ENCODE measurements around the gene TMEM42. TPM values are rescaled to one million over a fixed set of nuclear protein-coding genes. Genes with fewer than 3 reads are reported as not detected.
"Not testable (repeated sequence)": the region's sequence is repeated elsewhere in the genome, so short reads cannot be mapped to it uniquely, and the experiment has no call there.

TMEM42 gene
- total and polyA plus RNA-seq, 4 donors = 7.9 to 19.1 (median 12.4) TPM

DNA sequence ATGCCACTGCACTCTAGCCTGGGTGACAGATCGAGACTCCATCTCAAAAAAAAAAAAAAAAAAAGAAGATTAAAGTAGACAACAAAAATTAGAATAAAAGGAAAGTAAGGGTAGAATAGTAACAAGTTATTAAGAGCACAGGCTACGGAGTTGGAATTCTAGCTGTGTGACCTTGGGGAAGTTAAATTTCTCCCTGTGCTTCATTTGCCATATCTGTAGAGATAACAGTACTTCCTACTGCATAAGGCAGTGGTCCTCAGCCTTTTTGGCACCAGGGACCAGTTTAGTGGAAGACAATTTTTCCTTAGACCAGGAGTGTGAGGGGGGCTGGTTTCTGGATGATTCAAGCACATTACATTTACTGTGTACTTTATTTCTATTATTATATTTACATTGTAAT lies 28.7 kb upstream of the TMEM42 start:
- 78 to 100% methylated on average over 2 of the region's 2 CpGs for WGBS, 2 donors
- ATAC-seq (ENCODE audit: low FRiP score) (no peak), DNase-seq (no peak)
- H3K36me3 ChIP-seq (ENCODE audit: control insufficient read depth in 1 of 2, insufficient read depth in 2 of 2, low read length in 1 of 2) = no peaks in the 10 kb centered on the region
- no peaks in the 10 kb centered on the region for H3K9me3 ChIP-seq (ENCODE audit: control insufficient read depth, low read length)
- no peak overlapping the region for H3K27ac ChIP-seq (ENCODE audit: low read depth in 1 of 2, low read length in 2 of 2)
- no peaks in the 10 kb centered on the region for H3K4me1 ChIP-seq (ENCODE audit: control insufficient read depth in 1 of 2, insufficient read depth in 2 of 2, low read length in 2 of 2)
- H3K27me3 ChIP-seq (ENCODE audit: control insufficient read depth in 1 of 2, insufficient read depth in 2 of 2, low read length in 1 of 2) = no peaks in the 10 kb centered on the region
- no peak overlapping the region for H3K4me3 ChIP-seq (ENCODE audit: low read length in 2 of 2)
- intact Hi-C loops (cut with DNase I) = no loop called here

DNA sequence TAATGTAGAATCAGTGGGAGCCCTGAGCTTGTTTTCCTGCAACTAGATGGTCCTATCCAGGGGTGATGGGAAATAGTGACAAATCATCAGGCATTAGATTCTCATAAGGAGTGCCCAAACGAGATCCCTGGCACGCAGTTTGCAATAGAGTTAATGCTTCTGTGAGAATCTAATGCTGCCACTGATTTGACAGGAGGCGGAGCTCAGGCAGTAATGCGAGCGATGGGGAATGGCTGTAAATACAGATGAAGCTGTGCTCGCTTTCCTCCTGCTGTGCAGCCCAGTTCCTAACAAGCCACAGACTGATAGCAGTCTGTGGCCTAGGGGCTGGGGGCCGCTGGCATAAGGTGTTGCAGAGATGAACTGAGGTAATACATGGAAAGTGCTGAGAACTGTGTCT lies 28.3 kb upstream of the TMEM42 start:
- Histone ChIP-seq H3K27ac (ENCODE audit: low read depth in 1 of 2, low read length in 2 of 2) (no peak overlapping the region), H3K4me3 (ENCODE audit: low read length in 2 of 2) (no peak overlapping the region), H3K27me3 (ENCODE audit: control insufficient read depth in 1 of 2, insufficient read depth in 2 of 2, low read length in 1 of 2) (no peaks in the 10 kb centered on the region), H3K9me3 (ENCODE audit: control insufficient read depth, low read length) (no peaks in the 10 kb centered on the region), H3K4me1 (ENCODE audit: control insufficient read depth in 1 of 2, insufficient read depth in 2 of 2, low read length in 2 of 2) (no peaks in the 10 kb centered on the region), H3K36me3 (ENCODE audit: control insufficient read depth in 1 of 2, insufficient read depth in 2 of 2, low read length in 1 of 2) (no peaks in the 10 kb centered on the region)
- DNase-seq (no peak), ATAC-seq (ENCODE audit: low FRiP score) (no peak)
- 87 to 90% methylated on average over 7 of the region's 7 CpGs for WGBS, 2 donors
- intact Hi-C loops (cut with DNase I) = no loop called here

GRCh38 chr3:44835684-44836083 lies 26.0 kb upstream of the TMEM42 start:
- intact Hi-C loops (cut with DNase I) = no loop called here
- WGBS, 2 donors = 95 to 96% methylated on average over 3 of the region's 3 CpGs
- Histone ChIP-seq H3K36me3 (ENCODE audit: control insufficient read depth in 1 of 2, insufficient read depth in 2 of 2, low read length in 1 of 2) (no peaks in the 10 kb centered on the region), H3K4me1 (ENCODE audit: control insufficient read depth in 1 of 2, insufficient read depth in 2 of 2, low read length in 2 of 2) (no peaks in the 10 kb centered on the region), H3K9me3 (ENCODE audit: control insufficient read depth, low read length) (no peaks in the 10 kb centered on the region), H3K27ac (ENCODE audit: low read depth in 1 of 2, low read length in 2 of 2) (no peak overlapping the region), H3K4me3 (ENCODE audit: low read length in 2 of 2) (no peak overlapping the region), H3K27me3 (ENCODE audit: control insufficient read depth in 1 of 2, insufficient read depth in 2 of 2, low read length in 1 of 2) (no peaks in the 10 kb centered on the region)
- DNase-seq (no peak), ATAC-seq (ENCODE audit: low FRiP score) (no peak)

DNA sequence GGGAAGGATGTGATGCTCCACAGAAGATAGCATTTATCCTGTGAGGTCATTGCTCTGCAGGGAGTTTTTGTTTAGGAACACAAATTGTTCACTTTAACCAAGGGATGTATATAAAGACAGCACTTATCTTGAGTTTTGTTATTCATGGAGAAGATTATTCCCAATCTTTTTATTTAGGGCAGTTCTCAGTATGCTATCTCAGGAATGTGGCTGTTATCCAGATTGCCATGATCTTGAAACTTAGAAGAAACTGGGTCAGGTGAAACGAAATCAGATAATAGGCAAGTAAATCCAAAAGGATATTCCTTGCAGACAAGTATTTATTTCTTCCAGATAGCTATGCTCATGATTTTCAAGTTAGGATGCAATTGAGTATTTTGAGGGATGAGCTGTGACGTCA lies 19.3 kb upstream of the TMEM42 start:
- H3K9me3 ChIP-seq (ENCODE audit: control insufficient read depth, low read length) = no peaks in the 10 kb centered on the region
- H3K27me3 ChIP-seq (ENCODE audit: control insufficient read depth in 1 of 2, insufficient read depth in 2 of 2, low read length in 1 of 2) = no peaks in the 10 kb centered on the region
- intact Hi-C loops (cut with DNase I) = no loop called here
- H3K4me1 ChIP-seq (ENCODE audit: control insufficient read depth in 1 of 2, insufficient read depth in 2 of 2, low read length in 2 of 2) = peaks cover 2 to 3% of the 10 kb centered on the region in 2 donors
- no peak overlapping the region for H3K4me3 ChIP-seq (ENCODE audit: low read length in 2 of 2)
- 72 to 76% methylated on average over 2 of the region's 2 CpGs for WGBS, 2 donors
- no peaks in the 10 kb centered on the region for H3K36me3 ChIP-seq (ENCODE audit: control insufficient read depth in 1 of 2, insufficient read depth in 2 of 2, low read length in 1 of 2)
- no peak overlapping the region for H3K27ac ChIP-seq (ENCODE audit: low read depth in 1 of 2, low read length in 2 of 2)
- DNase-seq = no peak
- ATAC-seq (ENCODE audit: low FRiP score) = no peak

GRCh38 chr3:44845528-44846520 lies 15.9 kb upstream of the TMEM42 start:
- DNase-seq (no peak), ATAC-seq (ENCODE audit: low FRiP score) (no peak)
- peak overlapping the region in 1 of 2 donors; percentile 51 for H3K27ac ChIP-seq (ENCODE audit: low read depth in 1 of 2, low read length in 2 of 2)
- H3K4me1 ChIP-seq (ENCODE audit: control insufficient read depth in 1 of 2, insufficient read depth in 2 of 2, low read length in 2 of 2) = peaks cover 2 to 3% of the 10 kb centered on the region in 2 donors
- no peak overlapping the region for H3K4me3 ChIP-seq (ENCODE audit: low read length in 2 of 2)
- WGBS, 2 donors = 32 to 36% methylated on average over 7 of the region's 7 CpGs
- H3K27me3 ChIP-seq (ENCODE audit: control insufficient read depth in 1 of 2, insufficient read depth in 2 of 2, low read length in 1 of 2) = no peaks in the 10 kb centered on the region
- no peaks in the 10 kb centered on the region for H3K36me3 ChIP-seq (ENCODE audit: control insufficient read depth in 1 of 2, insufficient read depth in 2 of 2, low read length in 1 of 2)
- intact Hi-C loops (cut with DNase I) = no loop called here
- H3K9me3 ChIP-seq (ENCODE audit: control insufficient read depth, low read length) = no peaks in the 10 kb centered on the region

GRCh38 chr3:44848634-44849033 lies 13.1 kb upstream of the TMEM42 start:
- no peaks in the 10 kb centered on the region for H3K9me3 ChIP-seq (ENCODE audit: control insufficient read depth, low read length)
- 96 to 97% methylated on average over 1 of the region's 1 CpG for WGBS, 2 donors
- no peaks in the 10 kb centered on the region for H3K36me3 ChIP-seq (ENCODE audit: control insufficient read depth in 1 of 2, insufficient read depth in 2 of 2, low read length in 1 of 2)
- DNase-seq = no peak
- no peak overlapping the region for H3K27ac ChIP-seq (ENCODE audit: low read depth in 1 of 2, low read length in 2 of 2)
- no peak overlapping the region for H3K4me3 ChIP-seq (ENCODE audit: low read length in 2 of 2)
- no peak for ATAC-seq (ENCODE audit: low FRiP score)
- intact Hi-C loops (cut with DNase I) = no loop called here
- H3K27me3 ChIP-seq (ENCODE audit: control insufficient read depth in 1 of 2, insufficient read depth in 2 of 2, low read length in 1 of 2) = no peaks in the 10 kb centered on the region
- peaks cover 2 to 3% of the 10 kb centered on the region in 2 donors for H3K4me1 ChIP-seq (ENCODE audit: control insufficient read depth in 1 of 2, insufficient read depth in 2 of 2, low read length in 2 of 2)

GRCh38 chr3:44856663-44857062 lies 5.0 kb upstream of the TMEM42 start:
- H3K27ac ChIP-seq (ENCODE audit: low read depth in 1 of 2, low read length in 2 of 2); H3K27me3 ChIP-seq (ENCODE audit: control insufficient read depth in 1 of 2, insufficient read depth in 2 of 2, low read length in 1 of 2); H3K4me1 ChIP-seq (ENCODE audit: control insufficient read depth in 1 of 2, insufficient read depth in 2 of 2, low read length in 2 of 2); ATAC-seq (ENCODE audit: low FRiP score); H3K36me3 ChIP-seq (ENCODE audit: control insufficient read depth in 1 of 2, insufficient read depth in 2 of 2, low read length in 1 of 2); H3K9me3 ChIP-seq (ENCODE audit: control insufficient read depth, low read length); H3K4me3 ChIP-seq (ENCODE audit: low read length in 2 of 2); DNase-seq; intact Hi-C loops (cut with DNase I): not testable (repeated sequence)
- WGBS, 2 donors = 99% methylated on average over 6 of the region's 6 CpGs

DNA sequence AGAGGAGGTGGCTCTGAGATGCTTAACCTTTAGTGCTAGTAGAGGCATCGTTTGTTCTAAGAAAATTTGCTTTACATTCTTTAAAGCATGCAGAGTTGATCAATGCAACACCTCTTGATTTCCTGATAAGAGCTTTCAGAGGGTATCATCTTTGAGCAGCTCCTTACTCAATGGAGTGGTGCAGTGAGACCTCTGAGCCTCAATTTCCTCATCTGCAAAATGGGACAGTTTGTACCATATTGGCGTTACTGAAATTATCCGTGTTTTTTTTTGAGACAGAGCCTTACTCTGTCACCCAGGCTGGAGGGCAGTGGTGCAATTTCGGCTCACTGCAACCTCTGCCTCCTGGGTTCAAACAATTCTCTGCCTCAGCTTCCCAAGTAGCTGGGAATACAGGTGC lies 1.6 kb upstream of the TMEM42 start:
- intact Hi-C loops (cut with DNase I) = no loop called here
- H3K27ac ChIP-seq (ENCODE audit: low read depth in 1 of 2, low read length in 2 of 2) = no peak overlapping the region
- peaks cover 0 to under 1% of the 10 kb centered on the region in 2 donors for H3K36me3 ChIP-seq (ENCODE audit: control insufficient read depth in 1 of 2, insufficient read depth in 2 of 2, low read length in 1 of 2)
- ATAC-seq (ENCODE audit: low FRiP score) = no peak
- no peak overlapping the region for H3K4me3 ChIP-seq (ENCODE audit: low read length in 2 of 2)
- no peaks in the 10 kb centered on the region for H3K4me1 ChIP-seq (ENCODE audit: control insufficient read depth in 1 of 2, insufficient read depth in 2 of 2, low read length in 2 of 2)
- 96 to 97% methylated on average over 4 of the region's 4 CpGs for WGBS, 2 donors
- peaks cover 2% of the 10 kb centered on the region for H3K9me3 ChIP-seq (ENCODE audit: control insufficient read depth, low read length)
- H3K27me3 ChIP-seq (ENCODE audit: control insufficient read depth in 1 of 2, insufficient read depth in 2 of 2, low read length in 1 of 2) = no peaks in the 10 kb centered on the region
- DNase-seq = no peak

DNA sequence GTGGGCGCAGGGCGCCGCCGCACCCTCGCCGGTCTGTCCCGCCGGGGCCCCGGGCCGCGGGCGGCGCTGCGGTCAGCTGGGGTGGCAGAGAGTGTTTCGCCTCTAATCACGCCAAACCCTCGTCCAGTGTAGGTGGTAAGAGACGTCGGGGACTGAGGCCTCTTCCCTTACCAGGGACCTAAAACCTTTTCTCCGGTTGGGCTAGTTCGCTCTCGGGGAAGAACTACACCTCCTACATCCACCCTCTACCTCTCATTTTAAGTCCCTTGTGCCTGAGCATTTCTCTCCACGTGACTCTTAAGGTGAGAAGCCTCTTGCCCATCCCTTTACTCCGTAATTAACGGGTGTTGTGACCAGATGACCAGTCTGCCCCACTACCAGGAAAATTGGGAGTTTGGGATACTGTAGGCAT lies 520 bp downstream of the TMEM42 start:
- Histone ChIP-seq H3K9me3 (ENCODE audit: control insufficient read depth, low read length) (no peaks in the 10 kb centered on the region), H3K4me3 (ENCODE audit: low read length in 2 of 2) (peak overlapping the region; percentile 63 to 90), H3K36me3 (ENCODE audit: control insufficient read depth in 1 of 2, insufficient read depth in 2 of 2, low read length in 1 of 2) (peaks cover 0 to 5% of the 10 kb centered on the region in 2 donors), H3K4me1 (ENCODE audit: control insufficient read depth in 1 of 2, insufficient read depth in 2 of 2, low read length in 2 of 2) (no peaks in the 10 kb centered on the region), H3K27ac (ENCODE audit: low read depth in 1 of 2, low read length in 2 of 2) (peak overlapping the region in 1 of 2 donors; percentile 59), H3K27me3 (ENCODE audit: control insufficient read depth in 1 of 2, insufficient read depth in 2 of 2, low read length in 1 of 2) (no peaks in the 10 kb centered on the region)
- WGBS, 2 donors = 0 to 1% methylated on average over 22 to 25 of the region's 25 CpGs
- intact Hi-C loops (cut with DNase I) = no loop called here
- DNase-seq (no peak), ATAC-seq (ENCODE audit: low FRiP score) (no peak)

Measured in aorta (tissue), 5 donors.